Measurements from ENCODE around the gene TCP11. TPM values are rescaled to one million over a fixed set of nuclear protein-coding genes. Genes with fewer than 3 reads are reported as not detected.

Gene TCP11
- total and polyA plus RNA-seq, 4 donors, result 0.05 to 0.19 TPM; not detected in 2

- Histone ChIP-seq H3K9ac (ENCODE audit: low read depth in 1 of 2, low read length in 2 of 2) (no peak overlapping the region), H3K27ac (ENCODE audit: low read depth in 1 of 2, low read length in 2 of 2) (peak overlapping the region in 1 of 2 donors; percentile 26)
These were observed 44.2 kb upstream of the TCP11 start for GRCh38 chr6:35185302-35185681.

GRCh38 chr6:35184580-35185301, 43.6 kb upstream of the TCP11 start:
- H3K4me3 ChIP-seq (ENCODE audit: low read depth in 1 of 3, low read length in 3 of 3), result no peak overlapping the region
- TF ChIP-seq ATF3 (IDR thresholded peaks at IDR 0.05) (no peak), ZBTB33 (IDR thresholded peaks at IDR 0.05) (no peak), EGR1 (IDR thresholded peaks at IDR 0.05; ENCODE audit: low read depth in 2 of 2) (no peak), GABPA (IDR thresholded peaks at IDR 0.05 in 1 of 2, conservative IDR thresholded peaks at IDR 0.05 in 1 of 2) (no peak), FOXA2 (IDR thresholded peaks at IDR 0.05) (peak; percentile 22), YY1 (IDR thresholded peaks at IDR 0.05) (peak; percentile 95)
- H3K27ac ChIP-seq (ENCODE audit: low read depth in 1 of 2, low read length in 2 of 2), result peak overlapping the region in 1 of 2 donors; percentile 26
- DNase-seq (ENCODE audit: low spot score), result no peak
- H3K36me3 ChIP-seq (ENCODE audit: control insufficient read depth in 4 of 4, insufficient read depth in 3 of 4, low read depth in 1 of 4, low read length in 3 of 4), result no peaks in the 10 kb centered on the region
- H3K9me3 ChIP-seq (ENCODE audit: control insufficient read depth in 4 of 4, low read length in 3 of 4), result no peaks in the 10 kb centered on the region
- no peak overlapping the region for H3K9ac ChIP-seq (ENCODE audit: low read depth in 1 of 2, low read length in 2 of 2)
- no peaks in the 10 kb centered on the region for H3K27me3 ChIP-seq (ENCODE audit: control insufficient read depth in 4 of 4, insufficient read depth in 4 of 4, low read length in 3 of 4)
- 61% methylated on average over 9 of the region's 9 CpGs for WGBS
- H3K4me1 ChIP-seq (ENCODE audit: control insufficient read depth in 4 of 4, insufficient read depth in 4 of 4, low read length in 3 of 4), result peaks cover 0 to 4% (median 0%) of the 10 kb centered on the region in 4 donors

More at GRCh38 chr6:35185302-35185681, 44.2 kb upstream of the TCP11 start:
- no peak for DNase-seq (ENCODE audit: low spot score)
- 13% methylated on average over 6 of the region's 6 CpGs for WGBS
- Histone ChIP-seq H3K36me3 (ENCODE audit: control insufficient read depth in 4 of 4, insufficient read depth in 3 of 4, low read depth in 1 of 4, low read length in 3 of 4) (no peaks in the 10 kb centered on the region), H3K27me3 (ENCODE audit: control insufficient read depth in 4 of 4, insufficient read depth in 4 of 4, low read length in 3 of 4) (no peaks in the 10 kb centered on the region), H3K4me3 (ENCODE audit: low read depth in 1 of 3, low read length in 3 of 3) (peak overlapping the region in 1 of 3 donors; percentile 23), H3K9me3 (ENCODE audit: control insufficient read depth in 4 of 4, low read length in 3 of 4) (no peaks in the 10 kb centered on the region), H3K4me1 (ENCODE audit: control insufficient read depth in 4 of 4, insufficient read depth in 4 of 4, low read length in 3 of 4) (peaks cover 0 to 4% (median 0%) of the 10 kb centered on the region in 4 donors)
- TF ChIP-seq RAD21 (IDR thresholded peaks at IDR 0.05), result peak; percentile 11 to 42
- peak; percentile 85 for TF ChIP-seq YY1 (IDR thresholded peaks at IDR 0.05)
- peak in 1 of 2 donors; percentile 46 for TF ChIP-seq HNF4A (conservative IDR thresholded peaks at IDR 0.05)
- peak; percentile 14 to 33 for TF ChIP-seq RXRA (IDR thresholded peaks at IDR 0.05)
- no peak for TF ChIP-seq CTCF (IDR thresholded peaks at IDR 0.05; ENCODE audit: low read depth, low read length, missing input control)
- peak; percentile 69 for TF ChIP-seq SP1 (IDR thresholded peaks at IDR 0.05)

- no peaks in the 10 kb centered on the region for H3K36me3 ChIP-seq (ENCODE audit: control insufficient read depth in 4 of 4, insufficient read depth in 3 of 4, low read depth in 1 of 4, low read length in 3 of 4)
- H3K27ac ChIP-seq (ENCODE audit: low read depth in 1 of 2, low read length in 2 of 2), result no peak overlapping the region
- no peak overlapping the region for H3K4me3 ChIP-seq (ENCODE audit: low read depth in 1 of 3, low read length in 3 of 3)
- WGBS, result 97% methylated on average over 2 of the region's 2 CpGs
- H3K9me3 ChIP-seq (ENCODE audit: control insufficient read depth in 4 of 4, low read length in 3 of 4), result no peaks in the 10 kb centered on the region
- DNase-seq (ENCODE audit: low spot score), result no peak
- H3K9ac ChIP-seq (ENCODE audit: low read depth in 1 of 2, low read length in 2 of 2), result no peak overlapping the region
- no peaks in the 10 kb centered on the region for H3K27me3 ChIP-seq (ENCODE audit: control insufficient read depth in 4 of 4, insufficient read depth in 4 of 4, low read length in 3 of 4)
- H3K4me1 ChIP-seq (ENCODE audit: control insufficient read depth in 4 of 4, insufficient read depth in 4 of 4, low read length in 3 of 4), result peaks cover 0 to 4% (median 0%) of the 10 kb centered on the region in 4 donors
- no peak for TF ChIP-seq RXRA (IDR thresholded peaks at IDR 0.05)
- TF ChIP-seq RAD21 (IDR thresholded peaks at IDR 0.05), result no peak
These were observed 42.8 kb upstream of the TCP11 start for GRCh38 chr6:35183935-35184334.
